WTC11 (cell line): ENCODE measurements around the gene CAPN15. TPM values are rescaled to one million over a fixed set of nuclear protein-coding genes. Genes with fewer than 3 reads are reported as not detected.

Source experiments
- ATAC-seq: fragments of 200-7000 bp; cut with Tn5 transposase; 2 replicates; pipeline ENCODE4 v1.10.0; 2021; ENCODE audit warnings: mild to moderate bottlenecking, moderate library complexity
- CTCF ChIA-PET: fragments of 300-600 bp; sonication (Branson Sonifier 250); formaldehyde crosslinking; loops from one replicate; lab custom pipeline; 2021; ENCODE audit warnings: antibody characterized with exemption; lab: Charles Lee
- POLR2A ChIA-PET: fragments of 350-600 bp; sonication (Branson Sonifier 250); formaldehyde crosslinking; loops from one replicate; lab custom pipeline; 2021; ENCODE audit warnings: antibody characterized with exemption; lab: Charles Lee
- DNase-seq: peaks from one replicate; pipeline ENCODE4 v3.0.0; 2021; ENCODE audit warnings: low spot score
- H3K27ac Mint-ChIP-seq: 2 replicates; pipeline ENCODE4 v1.8.0; 2021; ENCODE audit warnings: mixed read lengths
- H3K27me3 Mint-ChIP-seq: 2 replicates; pipeline ENCODE4 v1.8.0; 2021; ENCODE audit warnings: low read depth, mild to moderate bottlenecking, moderate library complexity, mixed read lengths
- H3K36me3 Mint-ChIP-seq: 2 replicates; pipeline ENCODE4 v1.8.0; 2021; ENCODE audit warnings: mixed read lengths
- H3K4me1 Mint-ChIP-seq: 2 replicates; pipeline ENCODE4 v1.8.0; 2022; ENCODE audit warnings: mixed read lengths
- H3K4me3 Mint-ChIP-seq: 2 replicates; pipeline ENCODE4 v1.8.0; 2021; ENCODE audit warnings: mild to moderate bottlenecking, moderate library complexity, mixed read lengths
- H3K9me3 Mint-ChIP-seq: 2 replicates; pipeline ENCODE4 v1.8.0; 2021; ENCODE audit warnings: mixed read lengths
- EMX1 ChIP-seq: fragments of 250-450 bp; sonication (Bioruptor Pico); IDR thresholded peaks from 2 replicates; pipeline ENCODE4 v1.8.0; 2021; ENCODE audit warnings: mild to moderate bottlenecking
- ESRRA ChIP-seq: sonication (generic); formaldehyde crosslinking; IDR thresholded peaks from 2 replicates; pipeline ENCODE4 v1.8.1; 2022; ENCODE audit warnings: mild to moderate bottlenecking, missing genetic modification reagents, borderline replicate concordance
- FOXJ3 ChIP-seq: sonication (generic); formaldehyde crosslinking; IDR thresholded peaks from 2 replicates; pipeline ENCODE4 v1.9.0; 2021; ENCODE audit warnings: missing genetic modification reagents, mild to moderate bottlenecking, borderline replicate concordance
- FOXK1 ChIP-seq: sonication (generic); formaldehyde crosslinking; IDR thresholded peaks from 2 replicates; pipeline ENCODE4 v1.8.0; 2022; ENCODE audit warnings: mild to moderate bottlenecking, moderate library complexity, missing genetic modification reagents
- GABPB1 ChIP-seq: sonication (generic); formaldehyde crosslinking; IDR thresholded peaks from 2 replicates; pipeline ENCODE4 v1.8.1; 2023; ENCODE audit warnings: mild to moderate bottlenecking, missing genetic modification reagents
- GRHL2 ChIP-seq: fragments of 250-450 bp; sonication (Bioruptor Pico); IDR thresholded peaks from 2 replicates; pipeline ENCODE4 v1.8.0; 2022; ENCODE audit warnings: mild to moderate bottlenecking, moderate library complexity; ENCODE audit not compliant: insufficient replicate concordance, severe bottlenecking
- HMGA2 ChIP-seq: fragments of 250-450 bp; sonication (Bioruptor Pico); IDR thresholded peaks from 2 replicates; pipeline ENCODE4 v1.4.0; 2021; ENCODE audit warnings: mild to moderate bottlenecking, moderate library complexity
- NR3C1 ChIP-seq: sonication (generic); formaldehyde crosslinking; conservative IDR thresholded peaks from 2 replicates; pipeline ENCODE4 v1.8.1; 2023; ENCODE audit warnings: low read depth, mild to moderate bottlenecking, missing genetic modification reagents
- OVOL2 ChIP-seq: fragments of 250-450 bp; sonication (Bioruptor Pico); IDR thresholded peaks from 2 replicates; pipeline ENCODE4 v1.9.0; 2021; ENCODE audit warnings: mild to moderate bottlenecking, borderline replicate concordance
- SOX15 ChIP-seq: fragments of 250-450 bp; sonication (Bioruptor Pico); IDR thresholded peaks from 2 replicates; pipeline ENCODE4 v1.9.0; 2021; ENCODE audit warnings: mild to moderate bottlenecking
- ZNF219 ChIP-seq: sonication (generic); formaldehyde crosslinking; IDR thresholded peaks from 2 replicates; pipeline ENCODE4 v1.8.0; 2023; ENCODE audit warnings: missing genetic modification reagents, mild to moderate bottlenecking, borderline replicate concordance
- ZNF416 ChIP-seq: fragments of 250-450 bp; sonication (Bioruptor Pico); IDR thresholded peaks from 2 replicates; pipeline ENCODE4 v1.9.0; 2021; ENCODE audit warnings: mild to moderate bottlenecking, inconsistent platforms
- total RNA-seq: library from RNA; stranded (reverse); gene quantifications from 3 replicates; pipeline ENCODE4 v1.2.3, GENCODE V29; 2021
- TF ChIP-seq, protein P1 (sequence below): sonication (generic); formaldehyde crosslinking; IDR thresholded peaks from 2 replicates; pipeline ENCODE4 v1.8.1; 2022; ENCODE audit warnings: missing genetic modification reagents, borderline replicate concordance
- TF ChIP-seq, protein P2 (sequence below): sonication (generic); formaldehyde crosslinking; IDR thresholded peaks from 2 replicates; pipeline ENCODE4 v1.8.0; 2022; ENCODE audit warnings: mild to moderate bottlenecking, missing genetic modification reagents
- TF ChIP-seq, protein P3 (sequence below): sonication (generic); formaldehyde crosslinking; IDR thresholded peaks from 2 replicates; pipeline ENCODE4 v1.8.1; 2022; ENCODE audit warnings: low read depth, missing genetic modification reagents, borderline replicate concordance
- TF ChIP-seq, protein P4 (sequence below): sonication (generic); formaldehyde crosslinking; IDR thresholded peaks from 2 replicates; pipeline ENCODE4 v1.8.1; 2022; ENCODE audit warnings: low read depth, mild to moderate bottlenecking, moderate library complexity, missing genetic modification reagents, borderline replicate concordance
- TF ChIP-seq, protein P5 (sequence below): sonication (generic); formaldehyde crosslinking; IDR thresholded peaks from 2 replicates; pipeline ENCODE4 v1.8.0; 2022; ENCODE audit warnings: mild to moderate bottlenecking, missing genetic modification reagents
- TF ChIP-seq, protein P6 (sequence below): sonication (generic); formaldehyde crosslinking; IDR thresholded peaks from 2 replicates; pipeline ENCODE4 v1.8.1; 2023; ENCODE audit warnings: mild to moderate bottlenecking, moderate library complexity, missing genetic modification reagents

CAPN15 gene
- total RNA-seq, 1 experiment from 2014 or later, result 110 TPM

DNA sequence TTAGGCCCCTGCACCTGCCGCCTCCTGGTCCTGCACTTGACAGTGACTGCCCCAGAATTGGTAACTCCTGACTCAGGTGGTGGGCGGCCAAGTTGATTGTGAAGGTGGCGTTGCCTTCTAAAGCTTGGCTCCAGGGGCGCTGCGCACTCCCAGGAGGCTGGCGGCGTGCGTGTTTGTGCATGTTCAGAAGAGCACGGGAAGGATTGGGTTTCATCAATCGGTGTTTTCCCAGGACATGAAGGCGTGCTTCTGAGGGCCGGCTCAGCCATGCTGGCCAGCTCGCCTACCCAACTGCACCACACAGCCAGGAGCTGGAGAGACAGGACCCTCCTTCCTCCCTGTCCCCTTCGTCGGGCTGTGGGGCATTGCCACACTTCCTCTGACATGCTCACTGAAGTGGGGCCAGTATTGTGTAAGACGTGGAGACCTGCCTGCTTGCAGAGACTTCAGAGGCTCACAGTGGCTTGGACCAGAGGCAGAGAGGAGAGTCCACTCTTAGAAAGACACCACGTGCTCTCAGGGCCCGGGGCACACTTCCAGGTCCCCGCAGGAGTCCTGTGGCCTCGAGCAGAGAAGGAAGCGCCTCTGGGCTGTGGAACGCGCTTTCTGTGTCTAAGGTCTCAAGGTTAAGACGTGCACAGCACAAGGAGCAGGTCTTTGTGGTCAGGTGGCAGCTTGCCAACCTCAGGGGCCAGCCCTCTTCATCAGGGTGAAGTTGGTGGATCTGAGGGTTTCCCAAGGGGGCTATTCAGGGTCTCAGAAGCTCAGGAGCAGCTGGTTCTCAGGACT, 65.2 kb downstream of the CAPN15 start:
- no peak for ATAC-seq
- Mint-ChIP-seq H3K4me3 (no peak overlapping the region), H3K4me1 (peaks cover 11% of the 10 kb centered on the region), H3K36me3 (no peaks in the 10 kb centered on the region), H3K27me3 (peaks cover 19% of the 10 kb centered on the region), H3K9me3 (no peaks in the 10 kb centered on the region), H3K27ac (no peak overlapping the region)
- ChIA-PET CTCF (interaction anchor here (0.6 to 1.9 kb wide), 8 partner anchors 15 to 346 kb away, joined by 3 to 6 read pairs (median 4); no protein-coding TSS in a partner anchor), POLR2A (no interaction called here)
- DNase-seq, result no peak
- TF ChIP-seq GABPB1 (peak; percentile 38; the same call in 1 of the 2 replicates), SOX15 (no peak)

DNA sequence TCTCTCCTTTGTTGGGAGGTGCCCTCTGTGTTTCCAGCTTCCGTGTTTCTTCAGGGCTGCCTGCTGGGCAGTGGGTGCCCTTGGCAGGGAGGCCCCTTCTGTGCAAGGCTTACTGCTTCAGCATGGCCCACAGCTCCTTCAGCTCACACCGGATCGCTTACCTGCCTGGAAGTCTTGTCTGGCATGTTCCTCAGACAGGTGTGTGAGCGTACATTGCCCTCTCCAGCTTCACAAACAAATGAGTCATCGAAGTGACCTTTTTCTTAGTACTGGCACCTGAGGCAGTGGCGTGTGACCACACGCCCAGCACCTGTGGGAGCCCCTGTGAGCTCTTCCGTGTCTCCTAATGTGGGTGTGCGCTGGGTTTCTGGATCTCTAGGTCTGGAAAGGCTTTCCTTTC, 65.9 kb downstream of the CAPN15 start:
- H3K4me3 Mint-ChIP-seq, result no peak overlapping the region
- H3K27ac Mint-ChIP-seq, result no peak overlapping the region
- ChIA-PET POLR2A (no interaction called here), CTCF (interaction anchor here (0.8 to 1.9 kb wide), 4 partner anchors 15 to 67 kb away, joined by 3 to 6 read pairs (median 4); no protein-coding TSS in a partner anchor)
- peaks cover 14% of the 10 kb centered on the region for H3K27me3 Mint-ChIP-seq
- H3K36me3 Mint-ChIP-seq, result no peaks in the 10 kb centered on the region
- peaks cover 8% of the 10 kb centered on the region for H3K4me1 Mint-ChIP-seq
- DNase-seq, result no peak
- no peak for TF ChIP-seq ESRRA
- TF ChIP-seq, protein P1, sequence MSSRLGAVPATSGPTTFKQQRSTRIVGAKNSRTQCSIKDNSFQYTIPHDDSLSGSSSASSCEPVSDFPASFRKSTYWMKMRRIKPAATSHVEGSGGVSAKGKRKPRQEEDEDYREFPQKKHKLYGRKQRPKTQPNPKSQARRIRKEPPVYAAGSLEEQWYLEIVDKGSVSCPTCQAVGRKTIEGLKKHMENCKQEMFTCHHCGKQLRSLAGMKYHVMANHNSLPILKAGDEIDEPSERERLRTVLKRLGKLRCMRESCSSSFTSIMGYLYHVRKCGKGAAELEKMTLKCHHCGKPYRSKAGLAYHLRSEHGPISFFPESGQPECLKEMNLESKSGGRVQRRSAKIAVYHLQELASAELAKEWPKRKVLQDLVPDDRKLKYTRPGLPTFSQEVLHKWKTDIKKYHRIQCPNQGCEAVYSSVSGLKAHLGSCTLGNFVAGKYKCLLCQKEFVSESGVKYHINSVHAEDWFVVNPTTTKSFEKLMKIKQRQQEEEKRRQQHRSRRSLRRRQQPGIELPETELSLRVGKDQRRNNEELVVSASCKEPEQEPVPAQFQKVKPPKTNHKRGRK (CRISPR knock-in tag), result no peak
- no peak for TF ChIP-seq FOXJ3 (CRISPR knock-in tag)
- no peak for TF ChIP-seq HMGA2
- TF ChIP-seq EMX1, result no peak
- TF ChIP-seq, protein P2, sequence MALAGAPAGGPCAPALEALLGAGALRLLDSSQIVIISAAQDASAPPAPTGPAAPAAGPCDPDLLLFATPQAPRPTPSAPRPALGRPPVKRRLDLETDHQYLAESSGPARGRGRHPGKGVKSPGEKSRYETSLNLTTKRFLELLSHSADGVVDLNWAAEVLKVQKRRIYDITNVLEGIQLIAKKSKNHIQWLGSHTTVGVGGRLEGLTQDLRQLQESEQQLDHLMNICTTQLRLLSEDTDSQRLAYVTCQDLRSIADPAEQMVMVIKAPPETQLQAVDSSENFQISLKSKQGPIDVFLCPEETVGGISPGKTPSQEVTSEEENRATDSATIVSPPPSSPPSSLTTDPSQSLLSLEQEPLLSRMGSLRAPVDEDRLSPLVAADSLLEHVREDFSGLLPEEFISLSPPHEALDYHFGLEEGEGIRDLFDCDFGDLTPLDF (CRISPR knock-in tag), result no peak
- no peak for TF ChIP-seq OVOL2 (CRISPR knock-in tag)
- TF ChIP-seq, protein P3, sequence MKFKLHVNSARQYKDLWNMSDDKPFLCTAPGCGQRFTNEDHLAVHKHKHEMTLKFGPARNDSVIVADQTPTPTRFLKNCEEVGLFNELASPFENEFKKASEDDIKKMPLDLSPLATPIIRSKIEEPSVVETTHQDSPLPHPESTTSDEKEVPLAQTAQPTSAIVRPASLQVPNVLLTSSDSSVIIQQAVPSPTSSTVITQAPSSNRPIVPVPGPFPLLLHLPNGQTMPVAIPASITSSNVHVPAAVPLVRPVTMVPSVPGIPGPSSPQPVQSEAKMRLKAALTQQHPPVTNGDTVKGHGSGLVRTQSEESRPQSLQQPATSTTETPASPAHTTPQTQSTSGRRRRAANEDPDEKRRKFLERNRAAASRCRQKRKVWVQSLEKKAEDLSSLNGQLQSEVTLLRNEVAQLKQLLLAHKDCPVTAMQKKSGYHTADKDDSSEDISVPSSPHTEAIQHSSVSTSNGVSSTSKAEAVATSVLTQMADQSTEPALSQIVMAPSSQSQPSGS (CRISPR knock-in tag), result no peak
- no peak for TF ChIP-seq FOXK1 (CRISPR knock-in tag)
- no peak for TF ChIP-seq ZNF416 (CRISPR knock-in tag)
- no peak for TF ChIP-seq GRHL2 (CRISPR knock-in tag)
- TF ChIP-seq, protein P4, sequence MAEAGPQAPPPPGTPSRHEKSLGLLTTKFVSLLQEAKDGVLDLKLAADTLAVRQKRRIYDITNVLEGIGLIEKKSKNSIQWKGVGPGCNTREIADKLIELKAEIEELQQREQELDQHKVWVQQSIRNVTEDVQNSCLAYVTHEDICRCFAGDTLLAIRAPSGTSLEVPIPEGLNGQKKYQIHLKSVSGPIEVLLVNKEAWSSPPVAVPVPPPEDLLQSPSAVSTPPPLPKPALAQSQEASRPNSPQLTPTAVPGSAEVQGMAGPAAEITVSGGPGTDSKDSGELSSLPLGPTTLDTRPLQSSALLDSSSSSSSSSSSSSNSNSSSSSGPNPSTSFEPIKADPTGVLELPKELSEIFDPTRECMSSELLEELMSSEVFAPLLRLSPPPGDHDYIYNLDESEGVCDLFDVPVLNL (CRISPR knock-in tag), result no peak
- TF ChIP-seq NR3C1, result no peak
- TF ChIP-seq, protein P5, sequence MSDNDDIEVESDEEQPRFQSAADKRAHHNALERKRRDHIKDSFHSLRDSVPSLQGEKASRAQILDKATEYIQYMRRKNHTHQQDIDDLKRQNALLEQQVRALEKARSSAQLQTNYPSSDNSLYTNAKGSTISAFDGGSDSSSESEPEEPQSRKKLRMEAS (CRISPR knock-in tag), result no peak
- TF ChIP-seq ZNF219 (CRISPR knock-in tag), result no peak
- TF ChIP-seq, protein P6, sequence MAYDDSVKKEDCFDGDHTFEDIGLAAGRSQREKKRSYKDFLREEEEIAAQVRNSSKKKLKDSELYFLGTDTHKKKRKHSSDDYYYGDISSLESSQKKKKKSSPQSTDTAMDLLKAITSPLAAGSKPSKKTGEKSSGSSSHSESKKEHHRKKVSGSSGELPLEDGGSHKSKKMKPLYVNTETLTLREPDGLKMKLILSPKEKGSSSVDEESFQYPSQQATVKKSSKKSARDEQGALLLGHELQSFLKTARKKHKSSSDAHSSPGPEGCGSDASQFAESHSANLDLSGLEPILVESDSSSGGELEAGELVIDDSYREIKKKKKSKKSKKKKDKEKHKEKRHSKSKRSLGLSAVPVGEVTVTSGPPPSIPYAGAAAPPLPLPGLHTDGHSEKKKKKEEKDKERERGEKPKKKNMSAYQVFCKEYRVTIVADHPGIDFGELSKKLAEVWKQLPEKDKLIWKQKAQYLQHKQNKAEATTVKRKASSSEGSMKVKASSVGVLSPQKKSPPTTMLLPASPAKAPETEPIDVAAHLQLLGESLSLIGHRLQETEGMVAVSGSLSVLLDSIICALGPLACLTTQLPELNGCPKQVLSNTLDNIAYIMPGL, result no peak
- no peaks in the 10 kb centered on the region for H3K9me3 Mint-ChIP-seq
- ATAC-seq, result no peak
